ENCODE results near the gene FCAMR.

The FCAMR gene

GRCh38 chr1:206929524-206929923 lies 40.7 kb downstream of the FCAMR start:
- H3K79me1 ChIP-seq (replicated peaks; ENCODE audit: low read length, poor library complexity, severe bottlenecking): no peaks in the 10 kb centered on the region
- H3K9me3 ChIP-seq (ENCODE audit: control insufficient read depth, low read length): no peaks in the 10 kb centered on the region
- no peak overlapping the region for H4K91ac ChIP-seq (ENCODE audit: low read length)
- no peak overlapping the region for H2AK5ac ChIP-seq (ENCODE audit: low read length, severe bottlenecking)
- DNase-seq: no peak
- H2BK12ac ChIP-seq (ENCODE audit: low read length in 2 of 2): no peak overlapping the region
- no peak overlapping the region for H3K23ac ChIP-seq (ENCODE audit: low read length in 2 of 2)
- no peaks in the 10 kb centered on the region for H3K4me1 ChIP-seq (ENCODE audit: control insufficient read depth, insufficient read depth, low read depth, low read length)
- no peak overlapping the region for H3K9ac ChIP-seq (ENCODE audit: low read length)
- H3K4me3 ChIP-seq (ENCODE audit: insufficient read depth in 1 of 2, low read depth in 1 of 2, low read length in 2 of 2): no peak overlapping the region
- H3K4ac ChIP-seq (ENCODE audit: low read depth in 1 of 2, low read length in 2 of 2): no peak overlapping the region
- no peak overlapping the region for H3K14ac ChIP-seq (ENCODE audit: low read length in 2 of 2)
- H2BK120ac ChIP-seq (ENCODE audit: low read depth, low read length): no peak overlapping the region
- peaks cover 0 to 17% of the 10 kb centered on the region in 2 experiments for H3K27me3 ChIP-seq (ENCODE audit: control insufficient read depth in 1 of 2, insufficient read depth in 1 of 2, low read length in 2 of 2)
- H4K8ac ChIP-seq (ENCODE audit: low read length): no peak overlapping the region
- H3K36me3 ChIP-seq (ENCODE audit: control insufficient read depth in 1 of 2, insufficient read depth in 2 of 2, low read depth in 1 of 2, low read length in 2 of 2): no peaks in the 10 kb centered on the region
- no peak overlapping the region for H2BK5ac ChIP-seq (ENCODE audit: low read depth, low read length, poor library complexity, severe bottlenecking)
- no peak overlapping the region for H3K18ac ChIP-seq (ENCODE audit: low read depth in 1 of 2, low read length in 2 of 2)
- H3K4me2 ChIP-seq (ENCODE audit: low read length, poor library complexity, severe bottlenecking): no peak overlapping the region
- H3K27ac ChIP-seq (ENCODE audit: low read length, poor library complexity, severe bottlenecking): no peak overlapping the region
- H2BK15ac ChIP-seq (ENCODE audit: low read depth, poor library complexity, severe bottlenecking): no peak overlapping the region
- no peak overlapping the region for H2AFZ ChIP-seq (ENCODE audit: low read depth, low read length)
- 83% methylated on average over 3 of the region's 6 CpGs for WGBS

- no peak overlapping the region for H3K9ac ChIP-seq (ENCODE audit: low read length)
- no peaks in the 10 kb centered on the region for H3K36me3 ChIP-seq (ENCODE audit: control insufficient read depth in 1 of 2, insufficient read depth in 2 of 2, low read depth in 1 of 2, low read length in 2 of 2)
- H3K27ac ChIP-seq (ENCODE audit: low read length, poor library complexity, severe bottlenecking): no peak overlapping the region
- H2AFZ ChIP-seq (ENCODE audit: low read depth, low read length): no peak overlapping the region
- H3K23ac ChIP-seq (ENCODE audit: low read length in 2 of 2): no peak overlapping the region
- no peak for DNase-seq
- no peak overlapping the region for H2BK12ac ChIP-seq (ENCODE audit: low read length in 2 of 2)
- no peak overlapping the region for H2BK120ac ChIP-seq (ENCODE audit: low read depth, low read length)
- H3K27me3 ChIP-seq (ENCODE audit: control insufficient read depth in 1 of 2, insufficient read depth in 1 of 2, low read length in 2 of 2): peaks cover 4 to 24% of the 10 kb centered on the region in 2 experiments
- no peak overlapping the region for H3K4ac ChIP-seq (ENCODE audit: low read depth in 1 of 2, low read length in 2 of 2)
- H4K8ac ChIP-seq (ENCODE audit: low read length): no peak overlapping the region
- H2BK15ac ChIP-seq (ENCODE audit: low read depth, poor library complexity, severe bottlenecking): no peak overlapping the region
- H3K4me2 ChIP-seq (ENCODE audit: low read length, poor library complexity, severe bottlenecking): no peak overlapping the region
- H3K79me1 ChIP-seq (replicated peaks; ENCODE audit: low read length, poor library complexity, severe bottlenecking): no peaks in the 10 kb centered on the region
- no peak overlapping the region for H3K4me3 ChIP-seq (ENCODE audit: insufficient read depth in 1 of 2, low read depth in 1 of 2, low read length in 2 of 2)
- WGBS: 100% methylated on average over 2 of the region's 2 CpGs
- H3K4me1 ChIP-seq (ENCODE audit: control insufficient read depth, insufficient read depth, low read depth, low read length): no peaks in the 10 kb centered on the region
- H2AK5ac ChIP-seq (ENCODE audit: low read length, severe bottlenecking): no peak overlapping the region
- H2BK5ac ChIP-seq (ENCODE audit: low read depth, low read length, poor library complexity, severe bottlenecking): no peak overlapping the region
- H4K91ac ChIP-seq (ENCODE audit: low read length): no peak overlapping the region
- H3K18ac ChIP-seq (ENCODE audit: low read depth in 1 of 2, low read length in 2 of 2): no peak overlapping the region
- H3K14ac ChIP-seq (ENCODE audit: low read length in 2 of 2): no peak overlapping the region
- no peaks in the 10 kb centered on the region for H3K9me3 ChIP-seq (ENCODE audit: control insufficient read depth, low read length)
Measured at GRCh38 chr1:206926286-206926685, 44.0 kb downstream of the FCAMR start.

- Histone ChIP-seq H2AK5ac (ENCODE audit: low read length, severe bottlenecking) (no peak overlapping the region), H3K27me3 (ENCODE audit: control insufficient read depth in 1 of 2, insufficient read depth in 1 of 2, low read length in 2 of 2) (peaks cover 4 to 22% of the 10 kb centered on the region in 2 experiments), H3K4me3 (ENCODE audit: insufficient read depth in 1 of 2, low read depth in 1 of 2, low read length in 2 of 2) (no peak overlapping the region), H3K18ac (ENCODE audit: low read depth in 1 of 2, low read length in 2 of 2) (no peak overlapping the region), H3K9me3 (ENCODE audit: control insufficient read depth, low read length) (no peaks in the 10 kb centered on the region), H3K4me1 (ENCODE audit: control insufficient read depth, insufficient read depth, low read depth, low read length) (no peaks in the 10 kb centered on the region), H2BK12ac (ENCODE audit: low read length in 2 of 2) (no peak overlapping the region), H3K36me3 (ENCODE audit: control insufficient read depth in 1 of 2, insufficient read depth in 2 of 2, low read depth in 1 of 2, low read length in 2 of 2) (no peaks in the 10 kb centered on the region), H2BK15ac (ENCODE audit: low read depth, poor library complexity, severe bottlenecking) (no peak overlapping the region), H3K27ac (ENCODE audit: low read length, poor library complexity, severe bottlenecking) (no peak overlapping the region), H3K9ac (ENCODE audit: low read length) (no peak overlapping the region), H4K91ac (ENCODE audit: low read length) (no peak overlapping the region), H2AFZ (ENCODE audit: low read depth, low read length) (no peak overlapping the region), H3K14ac (ENCODE audit: low read length in 2 of 2) (no peak overlapping the region), H2BK5ac (ENCODE audit: low read depth, low read length, poor library complexity, severe bottlenecking) (no peak overlapping the region), H3K79me1 (replicated peaks; ENCODE audit: low read length, poor library complexity, severe bottlenecking) (no peaks in the 10 kb centered on the region), H3K23ac (ENCODE audit: low read length in 2 of 2) (no peak overlapping the region), H4K8ac (ENCODE audit: low read length) (no peak overlapping the region), H2BK120ac (ENCODE audit: low read depth, low read length) (no peak overlapping the region), H3K4ac (ENCODE audit: low read depth in 1 of 2, low read length in 2 of 2) (no peak overlapping the region), H3K4me2 (ENCODE audit: low read length, poor library complexity, severe bottlenecking) (no peak overlapping the region)
- peak; percentile 7 for DNase-seq
- 87% methylated on average over 11 of the region's 11 CpGs for WGBS
Measured at GRCh38 chr1:206925106-206925736, 45.0 kb downstream of the FCAMR start.

GRCh38 chr1:206924592-206925105 lies 45.6 kb downstream of the FCAMR start:
- Histone ChIP-seq H3K14ac (ENCODE audit: low read length in 2 of 2) (peak overlapping the region in 1 of 2 experiments; percentile 87), H3K4ac (ENCODE audit: low read depth in 1 of 2, low read length in 2 of 2) (no peak overlapping the region), H2AK5ac (ENCODE audit: low read length, severe bottlenecking) (no peak overlapping the region), H4K91ac (ENCODE audit: low read length) (no peak overlapping the region), H2BK5ac (ENCODE audit: low read depth, low read length, poor library complexity, severe bottlenecking) (no peak overlapping the region), H3K4me2 (ENCODE audit: low read length, poor library complexity, severe bottlenecking) (no peak overlapping the region), H3K36me3 (ENCODE audit: control insufficient read depth in 1 of 2, insufficient read depth in 2 of 2, low read depth in 1 of 2, low read length in 2 of 2) (no peaks in the 10 kb centered on the region), H3K4me1 (ENCODE audit: control insufficient read depth, insufficient read depth, low read depth, low read length) (no peaks in the 10 kb centered on the region), H2AFZ (ENCODE audit: low read depth, low read length) (no peak overlapping the region), H2BK12ac (ENCODE audit: low read length in 2 of 2) (no peak overlapping the region), H3K9me3 (ENCODE audit: control insufficient read depth, low read length) (no peaks in the 10 kb centered on the region), H3K27ac (ENCODE audit: low read length, poor library complexity, severe bottlenecking) (no peak overlapping the region), H3K9ac (ENCODE audit: low read length) (no peak overlapping the region), H3K4me3 (ENCODE audit: insufficient read depth in 1 of 2, low read depth in 1 of 2, low read length in 2 of 2) (no peak overlapping the region), H2BK120ac (ENCODE audit: low read depth, low read length) (no peak overlapping the region), H3K23ac (ENCODE audit: low read length in 2 of 2) (no peak overlapping the region), H3K27me3 (ENCODE audit: control insufficient read depth in 1 of 2, insufficient read depth in 1 of 2, low read length in 2 of 2) (peaks cover 4 to 17% of the 10 kb centered on the region in 2 experiments), H3K79me1 (replicated peaks; ENCODE audit: low read length, poor library complexity, severe bottlenecking) (no peaks in the 10 kb centered on the region), H4K8ac (ENCODE audit: low read length) (no peak overlapping the region), H3K18ac (ENCODE audit: low read depth in 1 of 2, low read length in 2 of 2) (no peak overlapping the region), H2BK15ac (ENCODE audit: low read depth, poor library complexity, severe bottlenecking) (no peak overlapping the region)
- DNase-seq: no peak
- WGBS: over 99% methylated on average over 8 of the region's 8 CpGs

Measured in mesenchymal stem cell (in vitro differentiated cells and primary cell).